ENCODE measurements around the gene NDFIP1. TPM values are rescaled to one million over a fixed set of nuclear protein-coding genes. Genes with fewer than 3 reads are reported as not detected.
"Not testable (repeated sequence)": the region's sequence is repeated elsewhere in the genome, so short reads cannot be mapped to it uniquely, and the experiment has no call there.

NDFIP1 gene
- total RNA-seq, 2 experiments from 2014 or later = 74.6 to 76.4 TPM

GRCh38 chr5:142179776-142180387 lies 71.3 kb downstream of the NDFIP1 start:
- ChIA-PET POLR2A (no interaction called here), CTCF (no interaction called here)
- H3K4me1 Mint-ChIP-seq (ENCODE audit: low read depth) = no peaks in the 10 kb centered on the region
- H3K9me3 Mint-ChIP-seq = no peaks in the 10 kb centered on the region
- H3K36me3 Mint-ChIP-seq = no peaks in the 10 kb centered on the region
- intact Hi-C loops (cut with micrococcal nuclease) = no loop called here
- no peak overlapping the region for H3K27ac Mint-ChIP-seq
- no peak overlapping the region for H3K4me3 Mint-ChIP-seq
- DNase-seq = no peak
- H3K27me3 Mint-ChIP-seq = no peaks in the 10 kb centered on the region

- CTCF ChIA-PET = no interaction called here
- H3K9me3 Mint-ChIP-seq = no peaks in the 10 kb centered on the region
- no peak overlapping the region for H3K4me3 Mint-ChIP-seq
- POLR2A ChIA-PET = no interaction called here
- intact Hi-C loops (cut with micrococcal nuclease) = no loop called here
- no peaks in the 10 kb centered on the region for H3K4me1 Mint-ChIP-seq (ENCODE audit: low read depth)
- DNase-seq = no peak
- no peak overlapping the region for H3K27ac Mint-ChIP-seq
- no peaks in the 10 kb centered on the region for H3K27me3 Mint-ChIP-seq
- no peaks in the 10 kb centered on the region for H3K36me3 Mint-ChIP-seq
These were observed 72.5 kb downstream of the NDFIP1 start for GRCh38 chr5:142181096-142181495.

DNA sequence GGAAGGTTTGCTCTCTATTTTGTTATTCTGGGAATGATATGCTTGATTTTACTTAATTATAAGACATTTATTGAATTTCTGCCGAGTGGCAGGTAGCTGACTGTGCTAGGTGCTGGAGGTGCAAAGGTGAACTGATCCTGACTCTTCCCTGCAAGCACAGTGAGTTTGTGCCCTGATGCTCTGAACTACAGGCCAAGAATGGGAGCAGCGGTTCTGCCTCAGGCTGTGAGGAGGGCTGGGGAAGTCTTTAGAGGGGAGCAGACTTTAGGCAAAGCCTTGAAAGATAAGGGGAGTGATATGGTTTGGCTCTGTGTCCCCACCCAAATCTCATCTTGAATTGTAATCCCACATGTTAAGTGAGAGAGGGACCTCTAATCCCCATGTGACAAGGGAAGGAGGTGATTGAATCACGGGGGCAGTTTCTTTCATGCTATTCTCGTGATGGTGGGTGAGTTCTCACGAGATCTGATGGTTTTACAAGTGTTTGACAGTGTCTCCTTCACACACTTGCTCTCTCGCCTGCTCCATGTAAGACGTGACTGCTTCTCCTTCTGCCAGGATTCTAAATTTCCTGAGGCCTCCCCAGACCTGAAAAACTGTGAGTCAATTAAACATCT lies 73.1 kb downstream of the NDFIP1 start:
- Mint-ChIP-seq H3K27ac (no peak overlapping the region), H3K9me3 (no peaks in the 10 kb centered on the region), H3K27me3 (no peaks in the 10 kb centered on the region), H3K4me1 (ENCODE audit: low read depth) (no peaks in the 10 kb centered on the region), H3K4me3 (no peak overlapping the region), H3K36me3 (no peaks in the 10 kb centered on the region)
- CTCF ChIA-PET = no interaction called here
- POLR2A ChIA-PET = no interaction called here
- no peak for DNase-seq
- intact Hi-C loops (cut with micrococcal nuclease) = no loop called here

DNA sequence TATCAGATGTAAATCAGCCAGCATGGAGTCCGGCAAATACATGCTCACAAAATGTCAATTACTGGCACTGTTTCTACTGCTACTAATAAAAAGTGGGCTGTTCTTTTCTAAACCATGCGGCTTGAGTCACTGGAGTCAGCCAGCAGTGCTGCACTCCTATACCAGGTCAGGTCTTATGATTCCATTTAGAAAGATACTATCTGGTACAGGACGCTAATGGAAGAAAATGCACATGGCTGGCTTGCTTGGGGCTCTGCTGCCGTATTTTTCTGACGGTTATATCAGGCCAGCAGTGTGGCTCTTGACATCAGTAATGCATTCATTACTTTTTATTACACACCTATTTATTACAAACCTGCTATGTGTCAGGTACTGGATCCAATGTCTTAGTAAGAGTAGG lies 74.3 kb downstream of the NDFIP1 start:
- CTCF ChIA-PET = interaction anchor here (1.2 kb wide), 1 partner anchor 40 kb away, joined by 3 read pairs; no protein-coding TSS in a partner anchor
- intact Hi-C loops (cut with micrococcal nuclease) = no loop called here
- no peaks in the 10 kb centered on the region for H3K9me3 Mint-ChIP-seq
- H3K4me3 Mint-ChIP-seq = no peak overlapping the region
- no peaks in the 10 kb centered on the region for H3K36me3 Mint-ChIP-seq
- H3K4me1 Mint-ChIP-seq (ENCODE audit: low read depth) = no peaks in the 10 kb centered on the region
- POLR2A ChIA-PET = no interaction called here
- no peak for DNase-seq
- no peaks in the 10 kb centered on the region for H3K27me3 Mint-ChIP-seq
- H3K27ac Mint-ChIP-seq = no peak overlapping the region

DNA sequence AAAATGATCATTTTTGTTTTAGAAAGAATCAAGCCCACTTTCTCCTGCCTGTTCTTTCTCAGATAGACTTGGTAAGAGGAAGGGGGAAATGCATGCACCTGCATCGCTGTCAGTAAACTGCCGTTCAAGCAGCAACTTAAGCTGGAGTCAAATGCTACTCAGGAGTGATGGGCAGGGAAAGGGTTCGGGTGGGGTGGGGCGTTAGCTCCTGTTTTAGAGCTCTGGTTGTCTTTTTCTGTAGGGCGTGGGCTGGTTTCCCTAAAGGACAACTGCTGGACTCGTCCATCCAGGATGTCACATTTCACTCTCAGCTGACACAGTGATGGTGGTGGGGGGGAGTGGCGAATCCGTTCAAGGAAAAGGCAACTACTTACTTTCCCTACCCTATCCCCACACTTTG lies 75.0 kb downstream of the NDFIP1 start:
- intact Hi-C loops (cut with micrococcal nuclease) = no loop called here
- CTCF ChIA-PET = interaction anchor here (0.9 to 1.2 kb wide), 2 partner anchors 40 to 530 kb away, joined by 3 read pairs; no protein-coding TSS in a partner anchor
- H3K4me1 Mint-ChIP-seq (ENCODE audit: low read depth) = no peaks in the 10 kb centered on the region

GRCh38 chr5:142184988-142185387 lies 76.4 kb downstream of the NDFIP1 start:
- intact Hi-C loops (cut with micrococcal nuclease) = no loop called here
- H3K9me3 Mint-ChIP-seq = no peaks in the 10 kb centered on the region
- no peaks in the 10 kb centered on the region for H3K27me3 Mint-ChIP-seq
- no peaks in the 10 kb centered on the region for H3K4me1 Mint-ChIP-seq (ENCODE audit: low read depth)
- no peak overlapping the region for H3K4me3 Mint-ChIP-seq
- H3K36me3 Mint-ChIP-seq = no peaks in the 10 kb centered on the region
- DNase-seq = no peak
- H3K27ac Mint-ChIP-seq = no peak overlapping the region
- POLR2A ChIA-PET = no interaction called here
- CTCF ChIA-PET = no interaction called here

More for the DNA sequence above, 75.0 kb downstream of the NDFIP1 start:
- no peak for DNase-seq
- Mint-ChIP-seq H3K27ac (no peak overlapping the region), H3K27me3 (no peaks in the 10 kb centered on the region), H3K4me3 (no peak overlapping the region), H3K36me3 (no peaks in the 10 kb centered on the region), H3K9me3 (no peaks in the 10 kb centered on the region)
- POLR2A ChIA-PET = no interaction called here

DNA sequence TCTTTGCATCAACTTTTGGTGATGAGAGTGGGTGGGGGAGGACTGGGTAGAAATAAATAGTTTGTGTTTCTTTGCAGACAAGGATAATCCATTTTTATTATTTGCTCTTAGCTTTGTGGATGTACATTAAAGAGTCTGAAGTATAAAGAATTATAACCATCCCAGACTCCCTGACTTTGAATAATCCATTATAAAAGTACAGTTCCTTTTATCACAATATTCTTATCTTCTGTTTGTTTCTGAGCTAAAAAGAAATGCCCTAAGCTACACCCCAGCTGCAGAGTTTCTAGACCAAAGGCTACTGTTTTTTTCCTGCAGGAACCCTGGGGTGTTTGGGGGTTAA lies 77.9 kb downstream of the NDFIP1 start:
- no peaks in the 10 kb centered on the region for H3K27me3 Mint-ChIP-seq
- H3K4me3 Mint-ChIP-seq = no peak overlapping the region
- H3K27ac Mint-ChIP-seq = no peak overlapping the region
- ChIA-PET POLR2A (no interaction called here), CTCF (interaction anchor here (1.3 kb wide), 1 partner anchor 42 kb away, joined by 3 read pairs; no protein-coding TSS in a partner anchor)
- intact Hi-C loops (cut with micrococcal nuclease) = no loop called here
- DNase-seq = no peak
- H3K4me1 Mint-ChIP-seq (ENCODE audit: low read depth) = no peaks in the 10 kb centered on the region
- no peaks in the 10 kb centered on the region for H3K9me3 Mint-ChIP-seq
- H3K36me3 Mint-ChIP-seq = no peaks in the 10 kb centered on the region

DNA sequence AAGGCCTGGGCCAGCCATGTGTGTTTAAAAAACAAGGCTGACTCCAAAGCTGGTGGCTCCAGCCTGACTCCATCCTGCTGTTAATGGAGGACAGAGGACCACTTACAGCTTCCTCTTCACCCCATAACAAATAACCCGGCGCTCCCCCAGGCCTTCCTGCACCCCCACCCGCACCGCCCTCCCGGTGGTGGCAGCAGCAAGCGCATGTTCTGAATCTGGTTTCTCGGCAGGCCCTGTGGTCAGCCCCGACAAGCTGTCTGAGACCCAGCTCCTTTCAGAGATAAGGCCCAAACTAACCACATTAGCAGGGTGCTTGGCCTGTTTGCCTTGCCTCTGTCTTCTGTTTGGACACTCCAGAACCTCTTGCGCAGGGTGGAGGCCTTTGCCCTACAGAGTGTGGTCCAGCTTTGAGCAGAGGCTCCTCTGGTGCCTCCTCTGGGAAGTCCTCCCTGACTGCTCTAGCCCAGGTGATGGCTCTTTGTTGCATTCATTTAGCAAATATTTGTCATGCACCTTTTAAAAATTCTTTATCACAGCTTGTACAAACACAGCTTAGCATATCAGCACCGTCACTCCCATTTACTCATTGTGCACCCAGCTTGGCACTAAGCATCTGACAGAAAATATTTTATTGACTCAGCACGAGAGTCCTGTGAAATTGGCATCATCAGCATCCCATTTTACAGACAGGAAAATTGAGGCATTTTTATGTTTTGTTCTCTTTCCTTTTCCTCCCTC lies 78.4 kb downstream of the NDFIP1 start:
- DNase-seq = no peak
- intact Hi-C loops (cut with micrococcal nuclease) = no loop called here

DNA sequence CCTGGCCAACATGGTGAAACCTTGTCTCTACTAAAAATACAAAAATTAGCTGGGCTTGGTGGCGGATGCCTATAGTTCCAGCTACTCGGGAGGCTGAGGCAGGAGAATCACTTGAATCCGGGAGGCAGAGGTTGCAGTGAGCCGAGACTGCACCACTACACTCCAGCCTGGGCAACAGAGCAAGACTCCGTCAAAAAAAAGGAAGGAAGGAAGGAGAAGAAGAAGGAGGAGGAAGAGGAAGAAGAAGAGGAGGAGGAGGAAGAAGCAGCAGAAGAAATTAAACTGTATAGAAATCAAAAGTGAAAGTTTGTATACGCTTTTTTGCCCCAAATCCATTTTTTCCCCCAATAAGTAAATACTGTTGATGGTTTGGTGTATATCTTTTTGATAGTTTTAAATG lies 80.1 kb downstream of the NDFIP1 start:
- intact Hi-C loops (cut with micrococcal nuclease); H3K4me3 Mint-ChIP-seq; H3K4me1 Mint-ChIP-seq (ENCODE audit: low read depth); DNase-seq; POLR2A ChIA-PET; H3K27ac Mint-ChIP-seq; H3K27me3 Mint-ChIP-seq; H3K36me3 Mint-ChIP-seq; H3K9me3 Mint-ChIP-seq: not testable (repeated sequence)
- CTCF ChIA-PET = interaction anchor here (1.0 kb wide), 1 partner anchor 525 kb away, joined by 3 read pairs; no protein-coding TSS in a partner anchor

More for the DNA sequence above, 78.4 kb downstream of the NDFIP1 start:
- CTCF ChIA-PET = interaction anchor here (1.1 to 1.5 kb wide), 3 partner anchors 42 to 512 kb away, joined by 3 to 4 read pairs (median 3); no protein-coding TSS in a partner anchor
- no peaks in the 10 kb centered on the region for H3K9me3 Mint-ChIP-seq
- POLR2A ChIA-PET = no interaction called here
- no peaks in the 10 kb centered on the region for H3K36me3 Mint-ChIP-seq
- no peak overlapping the region for H3K27ac Mint-ChIP-seq
- H3K27me3 Mint-ChIP-seq = no peaks in the 10 kb centered on the region
- H3K4me3 Mint-ChIP-seq = no peak overlapping the region
- H3K4me1 Mint-ChIP-seq (ENCODE audit: low read depth) = no peaks in the 10 kb centered on the region

- no peaks in the 10 kb centered on the region for H3K27me3 Mint-ChIP-seq
- H3K27ac Mint-ChIP-seq = no peak overlapping the region
- H3K36me3 Mint-ChIP-seq = no peaks in the 10 kb centered on the region
- no peak for DNase-seq
- POLR2A ChIA-PET = no interaction called here
- no peak overlapping the region for H3K4me3 Mint-ChIP-seq
- H3K4me1 Mint-ChIP-seq (ENCODE audit: low read depth) = no peaks in the 10 kb centered on the region
- H3K9me3 Mint-ChIP-seq = no peaks in the 10 kb centered on the region
- CTCF ChIA-PET = no interaction called here
- intact Hi-C loops (cut with micrococcal nuclease) = no loop called here
These were observed 81.2 kb downstream of the NDFIP1 start for GRCh38 chr5:142189813-142190212.

DNA sequence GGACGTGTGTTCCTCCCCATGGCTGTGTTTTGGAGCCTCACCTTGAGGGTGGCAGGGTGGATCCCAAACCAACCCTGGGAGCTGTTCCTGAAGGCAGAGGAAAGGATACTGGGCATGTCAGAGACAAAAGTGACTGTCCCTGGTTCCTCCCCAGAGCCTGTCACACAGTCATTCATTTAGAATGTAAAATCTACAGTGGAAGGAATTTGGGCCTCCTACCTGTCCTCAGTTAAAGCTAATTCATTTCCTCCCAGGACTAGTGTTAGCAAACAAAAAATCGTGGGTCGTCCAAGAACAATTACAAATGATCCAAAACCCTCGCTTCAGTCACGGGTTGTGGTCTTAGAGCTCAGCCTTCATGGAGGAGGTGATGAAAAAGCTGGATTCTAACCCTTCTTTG lies 83.2 kb downstream of the NDFIP1 start:
- ChIA-PET CTCF (no interaction called here), POLR2A (no interaction called here)
- H3K27me3 Mint-ChIP-seq = no peaks in the 10 kb centered on the region
- intact Hi-C loops (cut with micrococcal nuclease) = no loop called here
- no peak overlapping the region for H3K27ac Mint-ChIP-seq
- DNase-seq = no peak
- no peaks in the 10 kb centered on the region for H3K36me3 Mint-ChIP-seq
- no peaks in the 10 kb centered on the region for H3K4me1 Mint-ChIP-seq (ENCODE audit: low read depth)
- no peak overlapping the region for H3K4me3 Mint-ChIP-seq
- no peaks in the 10 kb centered on the region for H3K9me3 Mint-ChIP-seq

GRCh38 chr5:142192286-142193113 lies 83.9 kb downstream of the NDFIP1 start:
- no peak overlapping the region for H3K27ac Mint-ChIP-seq
- no peak overlapping the region for H3K4me3 Mint-ChIP-seq
- no peaks in the 10 kb centered on the region for H3K27me3 Mint-ChIP-seq
- H3K4me1 Mint-ChIP-seq (ENCODE audit: low read depth) = no peaks in the 10 kb centered on the region
- no peaks in the 10 kb centered on the region for H3K36me3 Mint-ChIP-seq
- no peaks in the 10 kb centered on the region for H3K9me3 Mint-ChIP-seq
- intact Hi-C loops (cut with micrococcal nuclease) = no loop called here
- POLR2A ChIA-PET = no interaction called here
- DNase-seq = no peak
- CTCF ChIA-PET = no interaction called here
